Stimulated activated naive CD8-positive, alpha-beta T cell treated with anti-CD3 and anti-CD28 coated beads, Interleukin-15, Interleukin-2, amounts not matched to agents 100 ng/mL and 50 ng/mL, for 24 hours (primary cell): ENCODE results near the gene TSPAN14.
"Not testable (repeated sequence)": the region's sequence is repeated elsewhere in the genome, so short reads cannot be mapped to it uniquely, and the experiment has no call there.

ENCODE experiments used
- H3K27ac Mint-ChIP-seq: one replicate; pipeline ENCODE4 v1.8.0; 2021; ENCODE audit warnings: mild to moderate bottlenecking, mixed read lengths
- H3K27me3 Mint-ChIP-seq: one replicate; pipeline ENCODE4 v1.8.0; 2021; ENCODE audit warnings: mixed read lengths
- H3K36me3 Mint-ChIP-seq: one replicate; pipeline ENCODE4 v1.8.0; 2021; ENCODE audit warnings: low read depth, mixed read lengths
- H3K4me1 Mint-ChIP-seq: one replicate; pipeline ENCODE4 v1.8.0; 2021; ENCODE audit warnings: low read depth, mixed read lengths
- H3K4me3 Mint-ChIP-seq: one replicate; pipeline ENCODE4 v1.8.0; 2021; ENCODE audit warnings: mild to moderate bottlenecking, mixed read lengths
- H3K9me3 Mint-ChIP-seq: one replicate; pipeline ENCODE4 v1.8.0; 2021; ENCODE audit warnings: mixed read lengths

Gene TSPAN14

DNA sequence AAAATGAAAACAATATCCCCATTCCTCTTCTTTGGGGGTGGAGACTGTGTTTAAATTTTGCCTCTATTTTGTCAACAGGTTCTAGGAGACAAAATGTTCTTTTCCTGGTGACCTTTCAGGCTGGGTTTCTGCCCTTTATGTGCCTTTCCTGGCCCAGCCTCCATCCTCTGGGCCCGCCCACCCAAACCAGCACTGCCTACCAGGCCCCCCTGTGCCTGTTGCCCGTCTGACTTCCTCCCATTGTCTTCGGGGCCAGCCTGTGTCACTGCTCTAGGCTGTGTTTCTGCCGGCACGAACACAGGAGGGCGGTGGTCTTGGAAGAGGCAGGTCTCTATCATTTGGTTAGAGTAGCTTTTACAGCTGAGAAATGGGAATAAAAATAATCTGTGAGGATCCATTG is 13.9 kb downstream of the TSPAN14 start:
- Mint-ChIP-seq H3K9me3 (no peaks in the 10 kb centered on the region), H3K4me1 (peaks cover 98% of the 10 kb centered on the region), H3K27me3 (no peaks in the 10 kb centered on the region), H3K27ac (peak overlapping the region; percentile 95), H3K4me3 (peak overlapping the region; percentile 82), H3K36me3 (peaks cover 28% of the 10 kb centered on the region)

DNA sequence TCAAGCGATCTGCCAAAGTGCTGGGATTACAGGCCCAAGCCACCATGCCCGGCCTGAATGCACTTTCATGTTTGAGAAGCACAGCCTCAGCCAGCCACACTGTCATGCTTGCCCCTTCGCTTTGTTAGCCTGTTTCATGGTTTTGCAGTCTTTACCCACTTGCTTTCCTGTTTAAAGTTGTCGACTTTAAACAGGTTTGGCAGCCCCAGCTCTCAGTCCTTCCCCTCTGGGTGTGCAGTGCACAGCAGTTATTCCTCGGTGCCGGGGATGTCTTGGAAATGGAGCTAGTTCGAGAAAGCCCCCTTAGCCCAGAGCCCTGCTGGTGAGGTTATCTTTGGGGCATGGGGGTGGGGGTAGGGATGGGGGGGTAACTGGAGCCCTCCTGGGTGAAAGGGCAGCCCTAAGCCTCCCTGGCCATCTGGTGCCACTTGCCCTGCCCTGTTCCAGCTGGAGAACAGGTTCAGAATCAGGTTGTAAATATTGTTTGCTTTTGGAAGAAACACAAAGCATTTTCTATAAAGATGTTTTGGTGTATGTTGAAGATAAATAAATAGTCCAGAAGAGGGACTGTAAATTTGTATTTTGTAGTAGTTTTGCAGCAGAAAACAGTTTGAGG is 14.8 kb downstream of the TSPAN14 start:
- Mint-ChIP-seq H3K36me3 (peaks cover 26% of the 10 kb centered on the region), H3K27ac (peak overlapping the region; percentile 95)

DNA sequence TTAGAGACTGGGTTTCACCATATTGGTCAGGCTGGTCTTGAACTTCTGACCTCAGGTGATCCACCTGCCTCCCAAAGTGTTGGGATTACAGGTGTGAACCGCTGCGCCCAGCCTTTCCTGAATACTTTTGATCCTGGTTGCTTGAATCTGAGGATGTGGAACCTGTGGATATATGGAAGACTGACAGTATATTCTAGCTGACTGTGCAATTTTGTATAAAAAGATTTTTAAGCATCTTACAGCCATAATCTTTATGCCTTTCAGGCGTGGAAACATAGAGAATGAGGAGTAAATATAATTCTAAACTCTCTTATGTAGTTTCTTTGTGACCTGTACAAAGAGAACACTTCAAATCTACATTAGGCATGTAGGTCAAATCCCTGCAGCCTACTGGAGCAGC is 16.2 kb downstream of the TSPAN14 start:
- Mint-ChIP-seq H3K27me3 (no peaks in the 10 kb centered on the region), H3K4me1 (peaks cover 98% of the 10 kb centered on the region), H3K36me3 (peaks cover 26% of the 10 kb centered on the region), H3K4me3 (no peak overlapping the region), H3K9me3 (no peaks in the 10 kb centered on the region), H3K27ac (peak overlapping the region; percentile 72)

More for the DNA sequence above, 14.8 kb downstream of the TSPAN14 start:
- Mint-ChIP-seq H3K9me3 (no peaks in the 10 kb centered on the region), H3K27me3 (no peaks in the 10 kb centered on the region), H3K4me1 (peaks cover 98% of the 10 kb centered on the region), H3K4me3 (peak overlapping the region; percentile 82)

DNA sequence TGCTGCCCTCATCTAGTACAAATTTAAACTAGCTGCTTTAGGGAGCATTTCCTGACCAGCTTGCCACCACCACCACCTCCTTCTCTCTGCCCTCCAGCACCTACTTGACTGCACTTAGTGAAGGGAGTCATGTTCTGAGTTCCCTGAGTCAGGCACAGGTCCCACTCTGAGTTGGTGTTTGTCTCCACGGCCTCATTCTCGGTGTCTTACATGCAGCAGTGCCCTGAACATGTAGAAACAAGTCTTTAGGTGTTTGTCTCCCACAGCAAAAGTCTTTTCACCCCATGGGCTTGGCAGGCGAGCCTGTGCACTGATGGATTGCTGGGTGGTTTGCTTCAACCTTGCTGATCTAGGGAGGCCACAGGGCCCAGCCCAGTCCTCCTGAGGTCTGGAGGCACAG is 16.9 kb downstream of the TSPAN14 start:
- Mint-ChIP-seq H3K9me3 (no peaks in the 10 kb centered on the region), H3K36me3 (peaks cover 22% of the 10 kb centered on the region), H3K4me3 (peak overlapping the region; percentile 66), H3K27me3 (no peaks in the 10 kb centered on the region), H3K4me1 (peaks cover 98% of the 10 kb centered on the region), H3K27ac (peak overlapping the region; percentile 98)

DNA sequence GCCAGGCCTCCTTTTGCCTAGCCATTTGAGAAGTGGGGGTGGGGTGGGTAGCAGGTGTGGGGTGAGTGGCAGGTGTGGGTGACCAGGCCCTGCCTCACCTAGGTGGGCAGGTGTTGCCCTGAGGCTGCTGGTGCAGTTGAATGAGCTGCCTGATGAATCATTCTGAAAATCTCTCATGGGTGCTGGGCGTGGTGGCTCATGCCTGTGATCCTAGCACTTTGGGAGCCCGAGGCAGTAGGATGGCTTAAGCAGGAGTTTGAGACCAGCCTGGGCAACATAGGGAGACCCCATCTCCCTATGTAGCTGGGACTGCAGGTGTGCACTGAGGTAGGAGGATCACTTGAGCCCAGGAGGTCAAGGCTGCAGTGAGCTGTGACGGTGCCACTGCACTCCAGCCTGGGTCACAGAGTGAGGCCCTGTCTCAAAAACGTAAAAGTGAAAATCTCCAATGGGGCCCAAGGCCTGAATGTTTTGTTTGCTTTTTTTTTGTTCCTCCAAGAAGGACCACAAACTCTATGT is 17.7 kb downstream of the TSPAN14 start:
- H3K36me3 Mint-ChIP-seq: peaks cover 18% of the 10 kb centered on the region
- H3K9me3 Mint-ChIP-seq: no peaks in the 10 kb centered on the region
- H3K27ac Mint-ChIP-seq: peak overlapping the region; percentile 98
- no peaks in the 10 kb centered on the region for H3K27me3 Mint-ChIP-seq
- peaks cover 96% of the 10 kb centered on the region for H3K4me1 Mint-ChIP-seq
- peak overlapping the region; percentile 66 for H3K4me3 Mint-ChIP-seq

DNA sequence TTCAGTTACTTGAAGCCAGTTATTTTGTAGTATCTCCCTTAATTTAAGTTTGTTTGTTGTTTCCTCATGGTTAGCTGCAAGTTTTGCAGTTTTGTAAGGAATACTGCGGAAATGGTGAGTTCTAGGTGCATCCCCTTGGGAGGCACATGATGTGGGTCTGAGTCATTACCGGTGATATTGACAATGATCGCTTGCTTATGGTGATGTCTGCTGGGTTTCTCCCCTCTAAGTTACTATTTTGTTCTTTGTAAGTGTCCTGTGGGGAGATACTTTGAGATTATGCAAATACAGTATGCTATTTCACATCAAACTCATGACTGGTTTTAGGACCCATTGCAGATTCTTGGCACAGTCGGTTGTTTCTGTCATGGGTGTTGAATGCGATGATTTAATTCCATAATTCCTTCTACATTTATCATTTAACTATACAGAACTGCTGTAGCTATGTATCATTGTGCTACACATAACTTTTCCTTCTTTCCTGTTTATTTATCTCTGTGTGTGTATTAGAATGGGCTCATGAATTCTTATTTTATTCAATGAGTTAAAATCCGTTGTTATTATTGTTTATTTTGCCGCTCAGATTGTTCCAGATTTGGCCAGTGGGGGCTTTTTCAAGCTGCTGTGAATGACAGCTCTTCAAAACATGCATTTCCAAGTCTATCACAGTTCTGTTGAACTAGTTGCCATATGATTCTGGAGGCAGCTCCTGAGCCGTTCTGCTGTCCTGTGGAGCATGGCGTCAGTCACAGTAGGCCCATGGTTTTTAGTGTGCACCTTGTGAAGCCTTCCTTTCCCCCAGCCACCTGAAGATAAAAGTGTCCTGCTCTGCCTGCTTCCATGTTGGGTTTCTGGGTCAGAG is 18.4 kb downstream of the TSPAN14 start:
- no peaks in the 10 kb centered on the region for H3K9me3 Mint-ChIP-seq
- peak overlapping the region; percentile 66 for H3K4me3 Mint-ChIP-seq
- H3K36me3 Mint-ChIP-seq: peaks cover 25% of the 10 kb centered on the region
- H3K27me3 Mint-ChIP-seq: no peaks in the 10 kb centered on the region
- H3K4me1 Mint-ChIP-seq: peaks cover 96% of the 10 kb centered on the region
- peak overlapping the region; percentile 98 for H3K27ac Mint-ChIP-seq

DNA sequence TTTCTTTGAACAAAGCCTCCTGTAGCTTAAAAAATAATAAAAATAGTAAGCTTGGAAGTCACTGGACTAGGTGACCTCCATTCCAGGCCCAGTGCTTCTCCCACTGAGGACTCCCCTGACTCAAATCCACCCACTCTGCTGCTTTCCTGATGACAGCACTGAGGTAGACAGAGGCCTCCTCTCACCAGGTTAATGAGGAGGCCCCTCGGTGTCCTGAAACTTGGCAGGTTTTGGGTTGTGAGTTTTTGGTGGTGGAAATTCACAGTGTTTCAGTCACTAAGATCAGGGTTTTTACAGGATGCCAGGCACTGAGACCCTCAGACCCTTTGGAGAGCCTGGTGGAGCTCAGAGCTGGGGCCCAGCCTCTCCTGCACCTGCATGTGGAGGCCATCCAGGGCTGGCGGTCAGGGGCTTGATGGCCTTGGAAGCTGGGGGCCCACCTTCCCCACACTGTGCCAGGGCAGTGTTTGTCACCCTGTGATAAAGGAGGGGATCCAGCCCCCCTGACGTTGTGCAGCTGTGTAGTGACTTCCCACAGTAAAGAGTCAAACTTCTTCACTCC is 19.1 kb downstream of the TSPAN14 start:
- Mint-ChIP-seq H3K27me3 (no peaks in the 10 kb centered on the region), H3K4me1 (peaks cover 96% of the 10 kb centered on the region), H3K4me3 (peak overlapping the region; percentile 66), H3K27ac (peak overlapping the region; percentile 98), H3K36me3 (peaks cover 29% of the 10 kb centered on the region), H3K9me3 (no peaks in the 10 kb centered on the region)

DNA sequence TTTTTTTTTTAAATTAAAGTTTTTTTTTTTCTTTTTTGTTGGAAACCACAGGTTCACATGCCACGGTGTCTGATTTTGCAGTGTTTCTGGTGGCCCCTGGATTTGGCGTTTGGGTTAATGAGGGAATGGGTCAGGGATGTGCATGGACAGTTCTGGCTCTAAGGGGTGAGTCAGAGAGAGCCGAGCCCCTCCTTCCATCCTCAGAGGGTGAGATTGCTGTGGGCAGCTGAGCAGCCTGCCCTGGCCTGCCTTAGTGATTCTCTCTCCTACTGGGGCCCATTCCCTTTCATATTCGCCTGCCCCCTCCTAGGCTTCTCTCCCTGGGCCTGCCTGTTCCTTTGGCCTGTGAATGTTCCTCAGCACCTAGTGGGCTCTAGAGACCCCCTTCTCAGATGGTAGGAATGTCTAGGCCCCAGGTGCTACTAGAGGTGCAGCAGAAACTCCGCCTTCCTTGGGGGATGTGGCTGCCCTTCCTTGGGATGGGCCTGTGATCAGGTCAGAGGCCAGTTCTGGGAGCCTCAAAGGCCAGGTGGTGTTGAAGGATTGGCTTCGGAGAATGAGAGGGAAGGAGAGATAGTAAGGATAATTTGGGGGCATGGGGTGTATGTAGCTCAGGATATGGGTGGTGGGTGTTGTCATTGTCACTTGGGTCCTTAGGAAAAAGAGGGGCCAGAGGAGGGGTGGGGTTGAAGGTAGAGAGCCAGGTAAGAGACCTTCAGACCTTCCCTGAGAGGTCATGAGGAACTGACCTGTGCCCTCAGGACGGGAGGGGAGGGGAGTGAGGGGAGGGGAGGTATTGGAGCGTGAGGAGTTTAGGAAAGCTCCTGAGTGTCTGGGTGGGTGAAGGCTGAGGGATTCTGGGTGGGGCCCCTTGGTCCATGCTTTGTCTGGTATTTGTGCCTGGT is 19.8 kb downstream of the TSPAN14 start:
- Mint-ChIP-seq H3K27ac (peak overlapping the region; percentile 98), H3K4me3 (peak overlapping the region; percentile 60), H3K4me1 (peaks cover 95% of the 10 kb centered on the region), H3K27me3 (no peaks in the 10 kb centered on the region), H3K36me3 (peaks cover 30% of the 10 kb centered on the region), H3K9me3 (no peaks in the 10 kb centered on the region)

DNA sequence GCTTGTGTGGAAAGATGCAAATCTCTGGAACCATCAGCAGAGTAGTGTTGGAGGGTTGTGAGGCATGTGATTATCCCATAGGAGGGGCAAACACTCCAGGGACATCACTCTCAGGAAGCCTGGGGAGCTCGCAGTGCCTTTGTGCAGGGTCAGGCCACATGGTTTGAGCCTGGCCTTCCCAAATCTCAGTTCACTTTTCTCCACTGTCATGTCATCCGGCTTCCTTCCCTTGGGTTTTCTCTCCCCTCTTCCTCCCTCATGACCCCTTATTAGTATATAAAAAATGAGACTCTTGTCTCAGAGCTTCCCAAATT is 20.4 kb downstream of the TSPAN14 start:
- Mint-ChIP-seq H3K27me3 (no peaks in the 10 kb centered on the region), H3K9me3 (no peaks in the 10 kb centered on the region), H3K4me1 (peaks cover 89% of the 10 kb centered on the region), H3K36me3 (peaks cover 30% of the 10 kb centered on the region), H3K27ac (peak overlapping the region; percentile 98), H3K4me3 (peak overlapping the region; percentile 60)

DNA sequence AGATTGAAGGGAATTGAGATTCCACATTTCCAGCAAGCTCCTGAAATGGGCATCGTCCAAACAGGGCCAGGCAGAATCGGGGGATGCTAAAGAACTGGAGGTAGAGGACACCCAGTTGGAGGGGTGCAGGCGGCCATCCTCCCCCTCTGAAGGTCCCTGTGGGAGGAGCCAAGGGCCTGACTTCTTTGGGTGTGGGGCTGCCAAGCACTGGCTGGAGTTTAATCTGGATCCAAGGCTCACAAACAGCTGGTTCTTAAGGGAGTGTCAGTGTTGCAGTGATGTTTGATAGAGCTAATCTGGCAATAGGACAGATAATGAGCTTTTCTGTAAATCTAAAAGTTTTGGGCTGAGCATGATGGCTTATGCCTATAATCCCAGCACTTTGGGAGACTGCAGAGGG is 20.8 kb downstream of the TSPAN14 start:
- peaks cover 87% of the 10 kb centered on the region for H3K4me1 Mint-ChIP-seq
- no peak overlapping the region for H3K4me3 Mint-ChIP-seq
- H3K36me3 Mint-ChIP-seq: peaks cover 31% of the 10 kb centered on the region
- no peaks in the 10 kb centered on the region for H3K9me3 Mint-ChIP-seq
- peak overlapping the region; percentile 98 for H3K27ac Mint-ChIP-seq
- H3K27me3 Mint-ChIP-seq: no peaks in the 10 kb centered on the region

DNA sequence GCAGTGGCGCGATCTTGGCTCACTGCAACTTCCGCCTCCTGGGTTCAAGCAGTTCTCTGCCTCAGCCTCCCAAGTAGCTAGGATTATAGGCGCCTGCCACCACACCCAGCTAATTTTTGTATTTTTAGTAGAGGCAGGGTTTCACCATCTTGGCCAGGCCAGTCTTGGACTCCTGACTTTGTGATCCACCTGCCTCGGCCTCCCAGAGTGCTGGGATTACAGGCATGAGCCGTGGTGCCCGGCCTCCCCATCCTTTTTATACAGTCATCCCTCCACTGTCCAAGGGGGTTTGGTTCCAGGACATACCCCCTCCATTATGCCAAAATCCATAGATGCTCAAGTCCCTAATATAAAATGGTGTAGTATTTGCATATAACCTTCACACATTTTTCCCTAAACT is 21.5 kb downstream of the TSPAN14 start:
- peaks cover 86% of the 10 kb centered on the region for H3K4me1 Mint-ChIP-seq
- not testable (repeated sequence) for H3K9me3 Mint-ChIP-seq, H3K27me3 Mint-ChIP-seq
- H3K36me3 Mint-ChIP-seq: peaks cover 38% of the 10 kb centered on the region
- peak overlapping the region; percentile 85 for H3K27ac Mint-ChIP-seq
- peak overlapping the region; percentile 35 for H3K4me3 Mint-ChIP-seq

DNA sequence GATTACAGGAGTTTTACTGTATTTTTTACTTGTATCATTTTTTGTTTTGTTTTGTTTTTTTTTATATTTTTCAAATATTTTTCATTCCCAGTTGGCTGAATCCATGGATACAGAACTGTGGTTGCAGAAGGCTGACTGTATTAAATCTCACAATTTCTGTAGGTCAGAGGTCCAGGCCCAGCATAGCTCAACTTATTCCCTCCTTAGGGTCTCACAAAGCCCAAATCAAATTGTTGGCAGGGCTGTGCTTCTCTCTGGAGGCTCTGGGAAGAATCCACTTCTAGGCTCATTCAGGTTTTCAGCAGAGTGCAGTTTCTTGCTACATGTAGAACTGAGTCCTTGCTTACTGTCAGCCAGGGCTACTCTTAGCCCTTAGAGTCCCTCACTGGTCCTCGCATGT is 22.6 kb downstream of the TSPAN14 start:
- Mint-ChIP-seq H3K9me3 (no peaks in the 10 kb centered on the region), H3K4me1 (peaks cover 84% of the 10 kb centered on the region), H3K36me3 (peaks cover 38% of the 10 kb centered on the region), H3K27me3 (no peaks in the 10 kb centered on the region), H3K27ac (peak overlapping the region; percentile 86), H3K4me3 (no peak overlapping the region)

DNA sequence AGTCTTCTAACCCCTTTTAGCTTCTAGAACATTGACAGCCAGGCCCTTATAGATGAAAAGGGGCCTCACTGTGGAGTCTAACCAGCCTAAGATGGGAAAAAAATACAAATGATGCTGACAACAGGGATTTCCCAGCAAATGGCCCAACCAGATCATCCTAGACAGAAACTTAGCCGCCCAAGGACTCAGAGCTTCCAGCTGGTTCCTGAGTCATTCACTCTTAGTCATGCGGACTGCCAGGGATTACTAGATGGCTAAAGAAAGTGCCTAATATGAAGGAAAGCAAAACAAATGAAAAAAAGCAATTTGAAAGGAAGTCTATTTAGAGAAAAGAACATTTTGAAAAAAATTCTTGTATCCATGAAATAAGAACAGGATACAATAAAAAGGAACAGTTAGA is 23.7 kb downstream of the TSPAN14 start:
- H3K4me3 Mint-ChIP-seq: peak overlapping the region; percentile 1
- H3K9me3 Mint-ChIP-seq: no peaks in the 10 kb centered on the region
- H3K36me3 Mint-ChIP-seq: peaks cover 35% of the 10 kb centered on the region
- H3K27me3 Mint-ChIP-seq: no peaks in the 10 kb centered on the region
- peak overlapping the region; percentile 86 for H3K27ac Mint-ChIP-seq
- H3K4me1 Mint-ChIP-seq: peaks cover 82% of the 10 kb centered on the region

DNA sequence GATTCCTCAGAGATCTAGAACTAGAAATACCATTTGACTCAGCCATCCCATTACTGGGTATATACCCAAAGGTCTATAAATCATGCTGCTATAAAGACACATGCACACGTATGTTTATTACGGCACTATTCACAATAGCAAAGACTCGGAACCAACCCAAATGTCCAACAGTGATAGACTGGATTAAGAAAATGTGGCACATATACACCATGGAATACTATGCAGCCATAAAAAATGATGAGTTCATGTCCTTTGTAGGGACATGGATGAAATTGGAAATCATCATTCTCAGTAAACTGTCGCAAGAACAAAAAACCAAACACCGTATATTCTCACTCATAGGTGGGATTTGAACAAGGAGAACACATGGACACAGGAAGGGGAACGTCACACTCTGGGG is 26.3 kb downstream of the TSPAN14 start:
- H3K36me3 Mint-ChIP-seq: peaks cover 49% of the 10 kb centered on the region
- H3K9me3 Mint-ChIP-seq, H3K4me3 Mint-ChIP-seq, H3K27ac Mint-ChIP-seq, H3K27me3 Mint-ChIP-seq: not testable (repeated sequence)
- H3K4me1 Mint-ChIP-seq: peaks cover 82% of the 10 kb centered on the region
